Psoas muscle (tissue), 8 donors: ENCODE data around the gene GNAQ. TPM values are rescaled to one million over a fixed set of nuclear protein-coding genes. Genes with fewer than 3 reads are reported as not detected.
A peak's percentile ranks its signal among the peaks of the same experiment; 100 is the strongest.

Source experiments
- ATAC-seq, 4 donors: fragments of 200-7000 bp; cut with Tn5 transposase; one replicate each; pipeline ENCODE4 v1.9.1; 2020; ENCODE audit warnings: moderate library complexity in 3 of 4, mild to moderate bottlenecking in 2 of 4
- DNase-seq, 2 donors: peaks; one replicate each; pipeline ENCODE4 v3.0.0-alpha.2; 2020
- H3K27ac ChIP-seq: fragments of 200-600 bp; one replicate; pipeline ENCODE4 v1.8.0; 2022
- H3K27me3 ChIP-seq, 3 donors: fragments of 200-600 bp in 1 of 3; one replicate each; pipeline versions ENCODE4 v1.6.1 to v1.8.0; 2013 to 2022; ENCODE audit warnings: low read length in 2 of 3, mild to moderate bottlenecking in 2 of 3, moderate library complexity in 1 of 3; ENCODE audit not compliant: insufficient read depth in 3 of 3
- H3K36me3 ChIP-seq, 2 donors: fragments of 200-600 bp in 1 of 2; one replicate each; pipeline versions ENCODE4 v1.6.1 to v1.8.0; 2013 to 2022; ENCODE audit warnings: low read depth in 1 of 2, mild to moderate bottlenecking in 1 of 2, moderate library complexity in 1 of 2; ENCODE audit not compliant: insufficient read depth in 1 of 2
- H3K4me1 ChIP-seq: fragments of 200-600 bp; one replicate; pipeline ENCODE4 v1.8.0; 2022
- H3K4me3 ChIP-seq: fragments of 200-600 bp; one replicate; pipeline ENCODE4 v1.8.0; 2022; ENCODE audit warnings: mild to moderate bottlenecking
- H3K9me3 ChIP-seq: fragments of 200-600 bp; one replicate; pipeline ENCODE4 v1.8.0; 2022
- CTCF ChIP-seq: fragments of 200-600 bp; IDR thresholded peaks from one replicate; pipeline ENCODE4 v1.8.0; 2022; ENCODE audit warnings: antibody characterized with exemption
- WGBS, 3 donors: extraction: QIAGEN DNeasy Blood & Tissue Kit; methylation state at CpG; one replicate each; pipeline versions ENCODE4 v1.1.6 to v1.1.7; 2013; 5-methylcytosine and 5-hydroxymethylcytosine counted together
- intact Hi-C, 2 donors: fragments of 100-400 bp; cut with DNase I; formaldehyde crosslinking; loops; one replicate each; pipeline versions ENCODE4 v1.11.0 to v1.14.2; 2022
- polyA plus RNA-seq, 3 donors: library from polyadenylated mRNA; stranded (reverse); fragments of 200-250 nt; gene quantifications; one replicate each; pipeline ENCODE4 v1.2.3, GENCODE V29; 2013
- total RNA-seq, 4 donors: library from RNA; stranded (reverse); fragmentation: NEBNext Ultra II Directional in 2 of 4; extraction: Animal tissue kit (Norgen Biotek cat#: 25700) in 2 of 4; gene quantifications; one replicate each; pipeline versions ENCODE4 v1.2.1 to v1.2.4, GENCODE V29; 2021 to 2023
- donor health status: healthy with polysubstance abuse.
- donor health status: DM: no; HTN: no; CAD: no; lungs with moderate emphysema.
- donor health status: Bipolar disorder and iron deficiency.
- donor health status: healthy.
- donor health status: DM: yes; HTN: yes; CAD: no.
- donor health status: DM: no; HTN: no; CAD: no.
- donor health status: DM: no; HTN: no; CAD: no.
- donor health status: DM: yes; HTN: yes; CAD: no.

GNAQ gene
- total and polyA plus RNA-seq, 7 donors: 8.3 to 26.6 (median 23.8) TPM

GRCh38 chr9:77909306-77909705 lies 122.3 kb downstream of the GNAQ start:
- 83 to 88% (median 87%) methylated on average over 5 of the region's 5 CpGs for WGBS, 3 donors
- Histone ChIP-seq H3K4me3 (no peak overlapping the region), H3K4me1 (peaks cover 20% of the 10 kb centered on the region), H3K27ac (no peak overlapping the region), H3K27me3 (no peaks in the 10 kb centered on the region), H3K36me3 (no peaks in the 10 kb centered on the region), H3K9me3 (no peaks in the 10 kb centered on the region)
- intact Hi-C loops: no loop called here
- TF ChIP-seq CTCF: no peak
- no peak for ATAC-seq
- DNase-seq: no peak

GRCh38 chr9:77908293-77908692 lies 123.3 kb downstream of the GNAQ start:
- Histone ChIP-seq H3K4me1 (peaks cover 16% of the 10 kb centered on the region), H3K27me3 (no peaks in the 10 kb centered on the region), H3K4me3 (no peak overlapping the region), H3K27ac (no peak overlapping the region), H3K36me3 (no peaks in the 10 kb centered on the region), H3K9me3 (no peaks in the 10 kb centered on the region)
- intact Hi-C loops: no loop called here
- DNase-seq (no peak), ATAC-seq (no peak)
- TF ChIP-seq CTCF: no peak
- 92 to 97% (median 94%) methylated on average over 2 of the region's 2 CpGs for WGBS, 3 donors

- H3K27ac ChIP-seq: no peak overlapping the region
- 55 to 69% (median 55%) methylated on average over 4 of the region's 4 CpGs for WGBS, 3 donors
- H3K36me3 ChIP-seq: no peaks in the 10 kb centered on the region
- H3K4me1 ChIP-seq: peaks cover 16% of the 10 kb centered on the region
- DNase-seq (no peak), ATAC-seq (peak in 2 of 4 donors; percentile 44 to 58)
- H3K27me3 ChIP-seq: no peaks in the 10 kb centered on the region
- H3K9me3 ChIP-seq: no peaks in the 10 kb centered on the region
- intact Hi-C loops: no loop called here
- no peak overlapping the region for H3K4me3 ChIP-seq
- no peak for TF ChIP-seq CTCF
Measured at GRCh38 chr9:77907585-77907984, 124.0 kb downstream of the GNAQ start.

GRCh38 chr9:77906991-77907390 lies 124.6 kb downstream of the GNAQ start:
- no peak for TF ChIP-seq CTCF

GRCh38 chr9:77903666-77904285 lies 127.8 kb downstream of the GNAQ start:
- ATAC-seq: no peak
- intact Hi-C loops: no loop called here
- H3K4me1 ChIP-seq: peaks cover 12% of the 10 kb centered on the region
- no peak for DNase-seq
- H3K27me3 ChIP-seq: no peaks in the 10 kb centered on the region
- no peak overlapping the region for H3K4me3 ChIP-seq
- no peak overlapping the region for H3K27ac ChIP-seq
- no peaks in the 10 kb centered on the region for H3K9me3 ChIP-seq
- H3K36me3 ChIP-seq: no peaks in the 10 kb centered on the region
- WGBS, 3 donors: 68 to 80% (median 75%) methylated on average over 1 of the region's 1 CpG
- TF ChIP-seq CTCF: no peak

More at GRCh38 chr9:77906991-77907390, 124.6 kb downstream of the GNAQ start:
- Histone ChIP-seq H3K27ac (no peak overlapping the region), H3K36me3 (no peaks in the 10 kb centered on the region), H3K9me3 (no peaks in the 10 kb centered on the region), H3K4me1 (peaks cover 16% of the 10 kb centered on the region), H3K27me3 (no peaks in the 10 kb centered on the region), H3K4me3 (no peak overlapping the region)
- whole genome bisulfite sequencing, 3 donors: 48 to 76% (median 63%) methylated on average over 1 of the region's 1 CpG
- intact Hi-C loops: no loop called here
- no peak for DNase-seq
- no peak for ATAC-seq
